Stimulated activated naive CD8-positive, alpha-beta T cell treated with anti-CD3 and anti-CD28 coated beads, Interleukin-15, Interleukin-2, amounts not matched to agents 100 U/mL and 50 U/mL, for 24 hours (primary cell): ENCODE data around the gene NR4A2.
"Not testable (repeated sequence)": the region's sequence is repeated elsewhere in the genome, so short reads cannot be mapped to it uniquely, and the experiment has no call there.

Experiments used
- ATAC-seq: fragments of 150-1000 bp; cut with Tn5 transposase; one replicate; pipeline ENCODE4 v1.10.0; 2021
- DNase-seq: peaks from one replicate; pipeline ENCODE4 v3.0.0; 2021

The NR4A2 gene

GRCh38 chr2:156321243-156321904 is 11.1 kb downstream of the NR4A2 start:
- ATAC-seq (peak; percentile 41), DNase-seq (peak; percentile 58)

GRCh38 chr2:156320486-156321098 is 11.9 kb downstream of the NR4A2 start:
- DNase-seq (peak; percentile 19), ATAC-seq (no peak)

- peak; percentile 9 for DNase-seq
- ATAC-seq: peak; percentile 15
These were observed 12.6 kb downstream of the NR4A2 start for GRCh38 chr2:156319811-156320485.

GRCh38 chr2:156317631-156318030 is 14.9 kb downstream of the NR4A2 start:
- DNase-seq (no peak), ATAC-seq (no peak)

- ATAC-seq: no peak
These were observed 20.5 kb downstream of the NR4A2 start for GRCh38 chr2:156311976-156312375.

GRCh38 chr2:156310773-156311172 is 21.7 kb downstream of the NR4A2 start:
- DNase-seq: no peak
- ATAC-seq: no peak

More at GRCh38 chr2:156311976-156312375, 20.5 kb downstream of the NR4A2 start:
- DNase-seq: no peak

- ATAC-seq (no peak), DNase-seq (no peak)
These were observed 22.6 kb downstream of the NR4A2 start for GRCh38 chr2:156309917-156310316.

- DNase-seq (no peak), ATAC-seq (no peak)
These were observed 23.4 kb downstream of the NR4A2 start for GRCh38 chr2:156309167-156309566.

- DNase-seq (no peak), ATAC-seq (no peak)
These were observed 25.7 kb downstream of the NR4A2 start for GRCh38 chr2:156306821-156307220.

- no peak for DNase-seq
- ATAC-seq: no peak
These were observed 27.4 kb downstream of the NR4A2 start for GRCh38 chr2:156305121-156305520.

GRCh38 chr2:156300337-156300736 is 32.2 kb downstream of the NR4A2 start:
- DNase-seq: no peak
- no peak for ATAC-seq

GRCh38 chr2:156294945-156295580 is 37.5 kb downstream of the NR4A2 start:
- DNase-seq (no peak), ATAC-seq (no peak)

GRCh38 chr2:156293382-156293781 is 39.1 kb downstream of the NR4A2 start:
- not testable (repeated sequence) for ATAC-seq, DNase-seq

GRCh38 chr2:156279446-156280150 is 52.9 kb downstream of the NR4A2 start:
- DNase-seq (no peak), ATAC-seq (no peak)
